ENCODE data around the gene CALCR.

GRCh38 chr7:93569189-93569588, 5.3 kb downstream of the CALCR start:
- no peak for TF ChIP-seq CTCF (conservative IDR thresholded peaks at IDR 0.05)
- no peak for TF ChIP-seq ZFX (IDR thresholded peaks at IDR 0.05)

Measured in C4-2B (cell line).